ENCODE results near the gene SEPTIN3.

The SEPTIN3 gene

GRCh38 chr22:41989246-41989645 is 20.0 kb downstream of the SEPTIN3 start:
- Histone ChIP-seq H3K4me3 (ENCODE audit: low read length, poor library complexity, severe bottlenecking) (no peak overlapping the region), H3K36me3 (ENCODE audit: insufficient read depth, low read length) (no peaks in the 10 kb centered on the region)
- TF ChIP-seq EZH2phosphoT487 (IDR thresholded peaks at IDR 0.05; ENCODE audit: borderline replicate concordance) (no peak), CTCF (conservative IDR thresholded peaks at IDR 0.05; ENCODE audit: low read length) (no peak)

GRCh38 chr22:41991111-41991510 is 21.9 kb downstream of the SEPTIN3 start:
- no peak overlapping the region for H3K9ac ChIP-seq (ENCODE audit: low read depth, low read length, poor library complexity, severe bottlenecking)
- no peak overlapping the region for H3K4me2 ChIP-seq (ENCODE audit: low read depth, low read length, poor library complexity, severe bottlenecking)
- H3K4me1 ChIP-seq (ENCODE audit: insufficient read depth, low read length, poor library complexity, severe bottlenecking): no peaks in the 10 kb centered on the region
- TF ChIP-seq CTCF (conservative IDR thresholded peaks at IDR 0.05; ENCODE audit: low read length) (no peak), EZH2phosphoT487 (IDR thresholded peaks at IDR 0.05; ENCODE audit: borderline replicate concordance) (no peak)
- no peaks in the 10 kb centered on the region for H4K20me1 ChIP-seq (ENCODE audit: insufficient read depth, low read length, poor library complexity, severe bottlenecking)
- no peaks in the 10 kb centered on the region for H3K9me2 ChIP-seq (replicated peaks; ENCODE audit: low read depth, low read length)
- H3K79me2 ChIP-seq (ENCODE audit: insufficient read depth, low read length): no peaks in the 10 kb centered on the region
- no peaks in the 10 kb centered on the region for H3K9me3 ChIP-seq (ENCODE audit: insufficient read depth, low read depth, low read length)
- H3K27me3 ChIP-seq (ENCODE audit: insufficient read depth, low read length, poor library complexity, severe bottlenecking): no peaks in the 10 kb centered on the region
- H2AFZ ChIP-seq (ENCODE audit: low read length): no peak overlapping the region
- no peak overlapping the region for H3K4me3 ChIP-seq (ENCODE audit: low read length, poor library complexity, severe bottlenecking)
- no peaks in the 10 kb centered on the region for H3K36me3 ChIP-seq (ENCODE audit: insufficient read depth, low read length)
- H3F3A ChIP-seq (ENCODE audit: low read depth): no peaks in the 10 kb centered on the region

More at GRCh38 chr22:41989246-41989645, 20.0 kb downstream of the SEPTIN3 start:
- Histone ChIP-seq H2AFZ (ENCODE audit: low read length) (no peak overlapping the region), H3K9me3 (ENCODE audit: insufficient read depth, low read depth, low read length) (no peaks in the 10 kb centered on the region), H3K79me2 (ENCODE audit: insufficient read depth, low read length) (no peaks in the 10 kb centered on the region), H3K4me2 (ENCODE audit: low read depth, low read length, poor library complexity, severe bottlenecking) (no peak overlapping the region), H3K9me2 (replicated peaks; ENCODE audit: low read depth, low read length) (no peaks in the 10 kb centered on the region), H3F3A (ENCODE audit: low read depth) (no peaks in the 10 kb centered on the region), H3K4me1 (ENCODE audit: insufficient read depth, low read length, poor library complexity, severe bottlenecking) (no peaks in the 10 kb centered on the region), H4K20me1 (ENCODE audit: insufficient read depth, low read length, poor library complexity, severe bottlenecking) (no peaks in the 10 kb centered on the region), H3K27me3 (ENCODE audit: insufficient read depth, low read length, poor library complexity, severe bottlenecking) (no peaks in the 10 kb centered on the region), H3K9ac (ENCODE audit: low read depth, low read length, poor library complexity, severe bottlenecking) (no peak overlapping the region)

- Histone ChIP-seq H3K27me3 (ENCODE audit: insufficient read depth, low read length, poor library complexity, severe bottlenecking) (no peaks in the 10 kb centered on the region), H2AFZ (ENCODE audit: low read length) (no peak overlapping the region), H3K4me3 (ENCODE audit: low read length, poor library complexity, severe bottlenecking) (no peak overlapping the region), H4K20me1 (ENCODE audit: insufficient read depth, low read length, poor library complexity, severe bottlenecking) (no peaks in the 10 kb centered on the region), H3K9ac (ENCODE audit: low read depth, low read length, poor library complexity, severe bottlenecking) (no peak overlapping the region), H3K9me2 (replicated peaks; ENCODE audit: low read depth, low read length) (no peaks in the 10 kb centered on the region), H3K79me2 (ENCODE audit: insufficient read depth, low read length) (no peaks in the 10 kb centered on the region), H3K9me3 (ENCODE audit: insufficient read depth, low read depth, low read length) (no peaks in the 10 kb centered on the region), H3F3A (ENCODE audit: low read depth) (no peaks in the 10 kb centered on the region), H3K4me2 (ENCODE audit: low read depth, low read length, poor library complexity, severe bottlenecking) (no peak overlapping the region), H3K4me1 (ENCODE audit: insufficient read depth, low read length, poor library complexity, severe bottlenecking) (no peaks in the 10 kb centered on the region), H3K36me3 (ENCODE audit: insufficient read depth, low read length) (no peaks in the 10 kb centered on the region)
- no peak for TF ChIP-seq CTCF (conservative IDR thresholded peaks at IDR 0.05; ENCODE audit: low read length)
- no peak for TF ChIP-seq EZH2phosphoT487 (IDR thresholded peaks at IDR 0.05; ENCODE audit: borderline replicate concordance)
These were observed 23.3 kb downstream of the SEPTIN3 start for GRCh38 chr22:41992496-41992895.
